Measurements from ENCODE around the gene DDRGK1. TPM values are rescaled to one million over a fixed set of nuclear protein-coding genes. Genes with fewer than 3 reads are reported as not detected.

The DDRGK1 gene
- total and polyA plus RNA-seq, 8 donors: 2.3 to 108 (median 52.4) TPM

DNA sequence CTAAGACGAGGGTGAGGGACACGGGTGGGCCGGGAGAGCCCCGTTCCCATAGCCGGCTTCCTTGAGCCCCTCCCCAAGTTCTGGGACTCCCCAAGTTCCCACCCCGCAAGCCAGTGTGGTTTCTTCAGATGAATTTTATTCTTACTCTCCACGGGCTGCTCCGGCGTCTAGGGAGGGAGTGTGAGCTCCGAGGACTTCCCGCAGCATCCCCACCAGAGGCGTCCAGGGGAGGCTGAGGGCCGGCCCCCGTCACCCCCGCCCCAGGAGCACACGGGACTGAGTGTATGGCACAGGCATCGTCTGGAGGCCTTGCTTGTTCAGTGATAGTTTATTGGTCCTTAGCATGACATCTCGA lies 44.5 kb upstream of the DDRGK1 start:
- Histone ChIP-seq H3K27me3 (peaks cover 0 to 34% (median 12%) of the 10 kb centered on the region in 3 donors), H3K27ac (no peak overlapping the region), H3K36me3 (peaks cover 0 to 43% (median 40%) of the 10 kb centered on the region in 4 donors), H3K4me1 (peaks cover 11 to 25% (median 18%) of the 10 kb centered on the region in 4 donors), H3K4me3 (peak overlapping the region; percentile 1 to 39 (median 16)), H3K9me3 (no peaks in the 10 kb centered on the region)
- no peak for DNase-seq
- intact Hi-C loops (cut with DNase I; ENCODE audit: low total_unique reads): no loop called here
- TF ChIP-seq POLR2AphosphoS5 (IDR thresholded peaks at IDR 0.05): no peak
- no peak for TF ChIP-seq EP300 (IDR thresholded peaks at IDR 0.05)
- no peak for TF ChIP-seq POLR2A (IDR thresholded peaks at IDR 0.05)
- TF ChIP-seq, protein P1, sequence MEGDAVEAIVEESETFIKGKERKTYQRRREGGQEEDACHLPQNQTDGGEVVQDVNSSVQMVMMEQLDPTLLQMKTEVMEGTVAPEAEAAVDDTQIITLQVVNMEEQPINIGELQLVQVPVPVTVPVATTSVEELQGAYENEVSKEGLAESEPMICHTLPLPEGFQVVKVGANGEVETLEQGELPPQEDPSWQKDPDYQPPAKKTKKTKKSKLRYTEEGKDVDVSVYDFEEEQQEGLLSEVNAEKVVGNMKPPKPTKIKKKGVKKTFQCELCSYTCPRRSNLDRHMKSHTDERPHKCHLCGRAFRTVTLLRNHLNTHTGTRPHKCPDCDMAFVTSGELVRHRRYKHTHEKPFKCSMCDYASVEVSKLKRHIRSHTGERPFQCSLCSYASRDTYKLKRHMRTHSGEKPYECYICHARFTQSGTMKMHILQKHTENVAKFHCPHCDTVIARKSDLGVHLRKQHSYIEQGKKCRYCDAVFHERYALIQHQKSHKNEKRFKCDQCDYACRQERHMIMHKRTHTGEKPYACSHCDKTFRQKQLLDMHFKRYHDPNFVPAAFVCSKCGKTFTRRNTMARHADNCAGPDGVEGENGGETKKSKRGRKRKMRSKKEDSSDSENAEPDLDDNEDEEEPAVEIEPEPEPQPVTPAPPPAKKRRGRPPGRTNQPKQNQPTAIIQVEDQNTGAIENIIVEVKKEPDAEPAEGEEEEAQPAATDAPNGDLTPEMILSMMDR (IDR thresholded peaks at IDR 0.05): no peak
- WGBS, 5 donors: 7 to 25% (median 15%) methylated on average over 15 to 18 of the region's 18 CpGs

DNA sequence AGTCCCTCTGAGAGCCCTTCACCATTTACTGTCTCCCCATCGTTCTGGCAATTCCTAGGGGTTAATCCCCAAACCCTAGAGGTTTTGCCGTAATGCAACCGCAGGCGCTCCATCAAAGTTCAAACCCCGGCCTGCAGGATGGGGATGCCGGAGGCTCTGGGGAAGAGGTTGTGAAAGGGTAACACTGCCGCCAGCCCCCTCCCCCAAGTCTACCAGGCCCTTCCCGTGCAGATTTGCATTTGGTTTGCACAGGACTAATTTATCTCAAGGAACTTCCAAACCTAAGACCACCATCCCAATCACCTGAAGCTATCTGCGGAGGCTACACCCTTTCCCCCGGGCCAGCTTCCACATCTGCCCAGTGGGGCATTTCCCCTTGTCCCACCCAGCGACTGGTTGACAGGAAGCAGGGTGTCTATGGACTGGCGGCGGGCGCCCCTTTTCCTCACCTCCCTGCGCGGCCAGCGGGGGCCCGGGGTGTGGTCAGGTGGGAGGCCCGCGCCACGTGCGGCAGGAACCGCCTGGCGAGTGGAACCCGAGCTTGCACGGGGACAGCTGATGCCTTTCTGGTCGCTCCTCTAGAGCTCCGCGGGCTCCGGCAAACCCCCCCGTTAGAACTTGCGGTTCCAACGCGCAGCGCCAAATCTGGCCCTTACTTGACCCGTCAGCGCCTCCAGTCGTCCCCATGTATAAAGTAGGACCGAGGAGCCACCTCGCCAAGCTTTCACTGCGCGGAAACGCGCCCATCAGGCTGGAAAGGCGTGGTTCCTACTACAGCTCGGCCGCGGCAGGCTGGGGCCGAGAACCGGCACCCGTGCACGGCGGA lies 43.9 kb upstream of the DDRGK1 start:
- peak; percentile 42 to 67 for DNase-seq
- intact Hi-C loops (cut with DNase I; ENCODE audit: low total_unique reads): no loop called here
- Histone ChIP-seq H3K9me3 (no peaks in the 10 kb centered on the region), H3K36me3 (peaks cover 0 to 37% (median 34%) of the 10 kb centered on the region in 4 donors), H3K4me3 (peak overlapping the region; percentile 1 to 39 (median 16)), H3K4me1 (peaks cover 11 to 25% (median 18%) of the 10 kb centered on the region in 4 donors), H3K27me3 (peaks cover 0 to 40% (median 12%) of the 10 kb centered on the region in 3 donors), H3K27ac (no peak overlapping the region)
- 7 to 16% (median 9%) methylated on average over 33 to 53 of the region's 53 CpGs for WGBS, 5 donors
- no peak for TF ChIP-seq EP300 (IDR thresholded peaks at IDR 0.05)
- no peak for TF ChIP-seq POLR2A (IDR thresholded peaks at IDR 0.05)
- TF ChIP-seq, protein P1 (IDR thresholded peaks at IDR 0.05): no peak
- TF ChIP-seq POLR2AphosphoS5 (IDR thresholded peaks at IDR 0.05): no peak

DNA sequence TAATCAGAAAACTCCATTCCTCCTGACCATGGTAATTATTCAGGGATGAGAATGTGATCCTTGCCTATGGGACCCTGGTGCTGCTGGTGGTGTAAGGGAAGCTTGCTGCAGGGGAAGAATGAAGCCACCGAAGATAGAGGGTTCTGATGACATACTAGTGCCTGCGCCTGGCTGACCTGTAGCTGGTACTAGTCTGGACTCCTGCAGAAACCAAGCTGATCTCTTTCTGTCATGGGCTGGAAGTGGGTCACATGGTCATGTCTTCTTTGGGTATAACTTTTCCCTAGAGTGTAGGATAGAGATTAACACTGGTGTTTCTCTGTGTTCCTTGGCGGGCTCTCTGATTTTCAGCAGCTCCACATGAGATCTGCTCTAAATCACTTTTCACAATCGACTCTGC lies 43.2 kb upstream of the DDRGK1 start:
- no peak overlapping the region for H3K4me3 ChIP-seq
- peaks cover 0 to 44% (median 12%) of the 10 kb centered on the region in 3 donors for H3K27me3 ChIP-seq
- intact Hi-C loops (cut with DNase I; ENCODE audit: low total_unique reads): no loop called here
- WGBS, 5 donors: 49 to 70% (median 67%) methylated on average over 4 of the region's 4 CpGs
- H3K4me1 ChIP-seq: peaks cover 11 to 25% (median 18%) of the 10 kb centered on the region in 4 donors
- no peaks in the 10 kb centered on the region for H3K9me3 ChIP-seq
- TF ChIP-seq POLR2A (IDR thresholded peaks at IDR 0.05) (no peak), POLR2AphosphoS5 (IDR thresholded peaks at IDR 0.05) (no peak), EP300 (IDR thresholded peaks at IDR 0.05) (no peak)
- TF ChIP-seq, protein P1 (IDR thresholded peaks at IDR 0.05): no peak
- no peak for DNase-seq
- H3K36me3 ChIP-seq: peaks cover 0 to 29% (median 27%) of the 10 kb centered on the region in 4 donors
- no peak overlapping the region for H3K27ac ChIP-seq

DNA sequence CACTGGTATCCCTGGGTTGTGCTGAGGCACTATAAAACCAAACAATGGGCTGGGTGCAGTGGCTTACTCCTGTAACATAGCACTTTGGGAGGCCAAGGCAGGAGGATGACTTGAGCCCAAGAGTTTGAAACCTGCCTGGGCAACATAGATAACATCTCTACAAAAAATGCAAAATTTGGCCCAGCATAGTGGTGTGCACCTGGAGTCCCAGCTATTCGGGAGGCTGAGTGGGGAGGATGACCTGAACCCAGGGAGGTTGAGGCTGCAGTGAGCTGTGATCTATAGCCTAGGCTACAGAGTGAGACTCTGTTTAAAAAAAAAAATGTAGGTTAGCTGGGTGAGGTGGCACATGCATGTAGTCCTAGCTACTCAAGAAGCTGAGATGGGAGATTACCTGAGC lies 42.2 kb upstream of the DDRGK1 start:
- DNase-seq: no peak
- no peaks in the 10 kb centered on the region for H3K9me3 ChIP-seq
- H3K36me3 ChIP-seq: peaks cover 0 to 20% (median 17%) of the 10 kb centered on the region in 4 donors
- H3K27ac ChIP-seq: no peak overlapping the region
- H3K27me3 ChIP-seq: peaks cover 0 to 51% (median 12%) of the 10 kb centered on the region in 3 donors
- TF ChIP-seq POLR2AphosphoS5 (IDR thresholded peaks at IDR 0.05) (no peak), POLR2A (IDR thresholded peaks at IDR 0.05) (no peak)
- TF ChIP-seq, protein P1 (IDR thresholded peaks at IDR 0.05): no peak
- no peak overlapping the region for H3K4me3 ChIP-seq
- WGBS, 5 donors: 86 to 95% (median 90%) methylated on average over 1 of the region's 1 CpG
- intact Hi-C loops (cut with DNase I; ENCODE audit: low total_unique reads): no loop called here
- peaks cover 11 to 23% (median 18%) of the 10 kb centered on the region in 4 donors for H3K4me1 ChIP-seq
